K562 (cell line): ENCODE results near the gene BCL3. TPM values are rescaled to one million over a fixed set of nuclear protein-coding genes. Genes with fewer than 3 reads are reported as not detected.

Experiments
- ATAC-seq: fragments of 200-7000 bp; cut with Tn5 transposase; 3 replicates; pipeline ENCODE4 v1.9.1; 2020; ENCODE audit warnings: moderate library complexity
- BruUV-seq: library from RNA; stranded (reverse); fragments of 400-500 nt; replicated peaks from 2 replicates; lab custom pipeline; 2021; lab: Mats Ljungman, UMichigan
- CTCF ChIA-PET: fragments of 300-600 bp; formaldehyde crosslinking; extraction: SDS; loops from one replicate; lab custom pipeline; 2021; ENCODE audit warnings: low intra/inter-chr PET ratio; lab: Yijun Ruan, JAX
- POLR2A ChIA-PET: fragments of 300-600, 350-650 bp; sonication (Branson Sonifier 250); formaldehyde crosslinking; extraction: SDS; loops from one replicate; lab custom pipeline; 2021; ENCODE audit warnings: antibody characterized with exemption, inconsistent platforms; lab: Yijun Ruan, JAX
- DNase-seq, 4 experiments: peaks; one replicate each; pipeline versions ENCODE4 v3.0.0 to v3.0.0-alpha.2; 2011 to 2018; ENCODE audit warnings: low spot score in 3 of 4, mixed read lengths in 3 of 4; ENCODE audit errors: extremely low read depth in 1 of 4
- FAIRE-seq: peaks from 2 replicates; lab custom pipeline; 2011; peaks lifted over from hg19 to GRCh38; lab: Jason Lieb, UNC
- H2AFZ ChIP-seq: 2 replicates; pipeline ENCODE4 v1.6.0; 2011; ENCODE audit warnings: low read depth, low read length, control low read depth, inconsistent platforms
- H3K27ac ChIP-seq: fragments of 200-600 bp; 3 replicates; pipeline ENCODE4 v1.8.0; 2011; ENCODE audit warnings: low read depth, mild to moderate bottlenecking, control low read depth, inconsistent platforms, low read length, moderate library complexity, mixed read lengths; ENCODE audit errors: extremely low read depth
- H3K27me3 ChIP-seq, 2 experiments: fragments of 300-600 bp in 1 of 2; 2 replicates in 1 of 2; 3 replicates in 1 of 2; pipeline versions ENCODE4 v1.6.0 to v1.8.0; 2011; ENCODE audit warnings: inconsistent platforms in 2 of 2, low read length in 2 of 2, mild to moderate bottlenecking in 1 of 2, mixed read lengths in 1 of 2, moderate library complexity in 1 of 2; ENCODE audit not compliant: control insufficient read depth in 2 of 2, insufficient read depth in 2 of 2
- H3K36me3 ChIP-seq: fragments of 300-600 bp; 3 replicates; pipeline ENCODE4 v1.8.0; 2011; ENCODE audit warnings: mild to moderate bottlenecking, low read length, inconsistent platforms; ENCODE audit not compliant: control insufficient read depth, insufficient read depth
- H3K4me1 ChIP-seq, 2 experiments: fragments of 200-600 bp in 1 of 2; replicated peaks in 1 of 2; 2 replicates in 1 of 2; 3 replicates in 1 of 2; pipeline versions ENCODE4 v1.5.1 to v1.8.0; 2011; ENCODE audit warnings: inconsistent platforms in 2 of 2, low read length in 2 of 2, mild to moderate bottlenecking in 1 of 2, mixed read lengths in 1 of 2, moderate library complexity in 1 of 2; ENCODE audit not compliant: control insufficient read depth in 2 of 2, insufficient read depth in 2 of 2
- H3K4me2 ChIP-seq: 2 replicates; pipeline ENCODE4 v1.6.1; 2011; ENCODE audit warnings: low read length, control low read depth, inconsistent platforms, mixed read lengths; ENCODE audit not compliant: insufficient read depth
- H3K4me3 ChIP-seq: fragments of 200-600 bp; sonication (generic), shearing (Covaris generic); 2 replicates; pipeline ENCODE4 v1.5.1; 2016; ENCODE audit warnings: control low read depth, inconsistent platforms
- H3K79me2 ChIP-seq: fragments of 200-600 bp; 3 replicates; pipeline ENCODE4 v1.8.0; 2011; ENCODE audit warnings: low read length, inconsistent platforms; ENCODE audit not compliant: control insufficient read depth, insufficient read depth
- H3K9ac ChIP-seq, 2 experiments: 2 replicates each; pipeline versions ENCODE4 v1.6.0 to v1.6.1; 2011; ENCODE audit warnings: low read depth in 2 of 2, low read length in 2 of 2, control low read depth in 1 of 2, inconsistent platforms in 1 of 2, mild to moderate bottlenecking in 1 of 2, mixed read lengths in 1 of 2; ENCODE audit not compliant: insufficient read depth in 1 of 2
- H3K9me1 ChIP-seq: one replicate; pipeline ENCODE4 v1.6.0; 2011; ENCODE audit warnings: inconsistent platforms, mild to moderate bottlenecking, low read length, moderate library complexity; ENCODE audit not compliant: control insufficient read depth, insufficient read depth
- H3K9me3 ChIP-seq: replicated peaks from 2 replicates; pipeline ENCODE4 v1.5.1; 2011; ENCODE audit warnings: low read depth, low read length, inconsistent platforms; ENCODE audit not compliant: control insufficient read depth, insufficient read depth
- H4K20me1 ChIP-seq: replicated peaks from 2 replicates; pipeline ENCODE4 v1.6.1; 2011; ENCODE audit warnings: low read length, inconsistent platforms, mixed read lengths; ENCODE audit not compliant: control insufficient read depth, insufficient read depth
- ATF7 ChIP-seq: fragments of 450-650 bp; IDR thresholded peaks from 2 replicates; pipeline ENCODE4 v1.7.1; 2014; ENCODE audit warnings: mild to moderate bottlenecking, moderate library complexity
- CAMTA2 ChIP-seq: fragments of 250-450 bp; sonication (Bioruptor Pico); conservative IDR thresholded peaks from 2 replicates; pipeline ENCODE4 v1.5.1; 2022
- CREM ChIP-seq: IDR thresholded peaks from 2 replicates; pipeline ENCODE4 v1.6.1; 2014; ENCODE audit warnings: antibody characterized with exemption, low read depth
- FOXA1 ChIP-seq: fragments of 450-650 bp; IDR thresholded peaks from 2 replicates; pipeline ENCODE4 v1.6.1; 2016; ENCODE audit warnings: mild to moderate bottlenecking, borderline replicate concordance
- PHF21A ChIP-seq: fragments of 450-650 bp; IDR thresholded peaks from 2 replicates; pipeline ENCODE4 v1.6.1; 2017; ENCODE audit warnings: low read depth, borderline replicate concordance
- RBM14 ChIP-seq: fragments of 200-400 bp; formaldehyde crosslinking; IDR thresholded peaks from 2 replicates; pipeline ENCODE4 v1.6.1; 2018; ENCODE audit warnings: low read depth, mild to moderate bottlenecking, low read length, moderate library complexity, borderline replicate concordance; ENCODE audit not compliant: insufficient read depth
- RFX1 ChIP-seq: fragments of 450-650 bp; IDR thresholded peaks from 2 replicates; pipeline ENCODE4 v1.6.1; 2016; ENCODE audit warnings: mild to moderate bottlenecking, moderate library complexity
- RFX5 ChIP-seq: IDR thresholded peaks from 2 replicates; pipeline ENCODE4 v1.6.1; 2011; ENCODE audit warnings: low read depth, mild to moderate bottlenecking, improper control_type of control experiment, low read length
- SAFB2 ChIP-seq: fragments of 200-400 bp; formaldehyde crosslinking; IDR thresholded peaks from 2 replicates; pipeline ENCODE4 v1.6.1; 2018; ENCODE audit warnings: borderline replicate concordance, low read length, low read depth, moderate library complexity; ENCODE audit not compliant: severe bottlenecking
- SPI1 ChIP-seq: IDR thresholded peaks from 2 replicates; pipeline ENCODE4 v1.6.1; 2011; ENCODE audit warnings: low read depth, low read length, control low read depth, borderline replicate concordance
- ZFP36 ChIP-seq: fragments of 150-350 bp; IDR thresholded peaks from 2 replicates; pipeline ENCODE4 v1.6.1; 2018; ENCODE audit warnings: low read length, low read depth; ENCODE audit not compliant: partially characterized antibody
- ZNF217 ChIP-seq: sonication (generic); formaldehyde crosslinking; IDR thresholded peaks from 2 replicates; pipeline ENCODE4 v1.8.0; 2022; ENCODE audit warnings: mild to moderate bottlenecking, missing genetic modification reagents
- WGBS: fragments of 100-300 bp; shearing (Covaris generic); methylation state at CpG from one replicate; pipeline ENCODE4 v1.1.6; 2016; ENCODE audit warnings: low coverage, mixed read lengths; ENCODE audit not compliant: insufficient coverage; ENCODE audit errors: missing lambda C conversion rate; 5-methylcytosine and 5-hydroxymethylcytosine counted together
- in situ Hi-C: fragments of 300-500 bp; cut with MboI; formaldehyde crosslinking; loops from 4 replicates; pipeline ENCODE4 v1.15.0; 2018; ENCODE audit warnings: inconsistent platforms, mixed read lengths
- intact Hi-C: fragments of 100-400 bp; cut with micrococcal nuclease; formaldehyde crosslinking; loops from 2 replicates; pipeline ENCODE4 v1.14.2; 2022
- polyA plus RNA-seq, 8 experiments: library from polyadenylated mRNA; depleted of rRNA in 4 of 8; stranded (reverse) in 5 of 8; unstranded in 3 of 8; fragments of >200 nt; fragmentation: Nextera tagmentation in 2 of 8; fragmentation: Illumina TruSeq in 1 of 8; extraction: Ambion mirVana in 2 of 8; extraction: Trizol in 1 of 8; gene quantifications; 2 replicates each; pipeline versions ENCODE4 v1.2.1 to v1.2.3, GENCODE V29; 2011 to 2014; ENCODE audit warnings: inconsistent platforms in 1 of 8, missing spikeins in 1 of 8
- total RNA-seq, 7 experiments: library from RNA; depleted of rRNA in 6 of 7; stranded (reverse); fragments of >200 nt in 6 of 7; fragmentation: Illumina TruSeq in 2 of 7; extraction: Trizol in 2 of 7; gene quantifications; 2 replicates each; pipeline versions ENCODE4 v1.2.1 to v1.2.3, GENCODE V29; 2011 to 2021; ENCODE audit warnings: low replicate concordance in 1 of 7
- TF ChIP-seq, protein P1 (sequence below): fragments of 250-450 bp; sonication (Bioruptor Pico); IDR thresholded peaks from 2 replicates; pipeline ENCODE4 v1.8.0; 2021; ENCODE audit warnings: moderate library complexity, mild to moderate bottlenecking, inconsistent platforms

BCL3 gene
- total and polyA plus RNA-seq, 9 of the 15 experiments (the other 6 are each of a cell fraction or from before 2014, with no cell fraction given), result 0.03 to 2.4 (median 0.50) TPM; not detected in 1

GRCh38 chr19:44737238-44738071 lies 11.1 kb upstream of the BCL3 start:
- no peak overlapping the region for H3K4me2 ChIP-seq
- FAIRE-seq (no peak), DNase-seq (peak in 1 of 4 experiments; percentile 27), ATAC-seq (no peak)
- intact Hi-C loops, result no loop called here
- H3K27me3 ChIP-seq, result no peaks in the 10 kb centered on the region
- in situ Hi-C loops, result no loop called here
- H3K9me1 ChIP-seq, result no peaks in the 10 kb centered on the region
- 36% methylated on average over 13 of the region's 13 CpGs for WGBS
- POLR2A ChIA-PET, result interaction anchor here (0.6 to 0.8 kb wide), 3 partner anchors 14 to 419 kb away, joined by 3 read pairs; no protein-coding TSS in a partner anchor
- no peaks in the 10 kb centered on the region for H3K36me3 ChIP-seq
- H3K9me3 ChIP-seq, result no peaks in the 10 kb centered on the region
- 0 out of 4 replicates have a peak overlapping the region, but pooled peaks of 1 of the 2 experiments have one; percentile 33 for H3K9ac ChIP-seq
- H3K27ac ChIP-seq, result no peak overlapping the region
- H4K20me1 ChIP-seq, result no peaks in the 10 kb centered on the region
- H3K4me1 ChIP-seq, result peaks cover 12 to 16% of the 10 kb centered on the region in 2 experiments
- BruUV-seq, result no TSS peak
- H2AFZ ChIP-seq, result no peak overlapping the region
- CTCF ChIA-PET, result no interaction called here
- no peaks in the 10 kb centered on the region for H3K79me2 ChIP-seq
- H3K4me3 ChIP-seq, result no peak overlapping the region
- TF ChIP-seq CAMTA2 (CRISPR knock-in tag) (no peak), FOXA1 (no peak), SPI1 (0 out of 2 replicates have a peak, but pooled peaks have one; percentile 6), CREM (peak; percentile 32; the same call in 1 of the 2 replicates)

DNA sequence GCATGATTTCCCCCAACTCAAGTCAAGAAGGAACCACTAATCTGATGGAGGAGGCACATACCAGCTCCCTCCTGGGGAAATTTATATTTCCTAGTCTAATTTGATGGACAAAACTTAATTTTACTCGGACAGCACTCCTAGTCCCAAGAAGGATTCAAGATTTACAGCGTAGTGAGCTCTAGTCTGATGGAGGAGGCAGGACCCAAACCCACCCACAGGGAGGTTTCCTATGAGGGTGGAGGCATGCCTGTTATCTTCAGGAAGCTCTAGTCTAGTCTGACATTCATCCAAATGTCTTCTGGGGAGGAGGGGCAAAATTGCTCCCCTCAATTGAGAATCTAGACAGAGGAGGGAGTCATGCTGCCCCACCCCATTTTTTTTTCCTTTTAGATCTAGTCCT lies 10.4 kb upstream of the BCL3 start:
- Histone ChIP-seq H3K27me3 (no peaks in the 10 kb centered on the region), H2AFZ (no peak overlapping the region), H3K9ac (no peak overlapping the region), H3K9me3 (no peaks in the 10 kb centered on the region), H3K79me2 (no peaks in the 10 kb centered on the region), H3K36me3 (no peaks in the 10 kb centered on the region), H3K27ac (no peak overlapping the region), H3K4me2 (no peak overlapping the region), H3K4me3 (no peak overlapping the region), H3K9me1 (no peaks in the 10 kb centered on the region), H3K4me1 (peaks cover 16 to 22% of the 10 kb centered on the region in 2 experiments), H4K20me1 (no peaks in the 10 kb centered on the region)
- DNase-seq (no peak), FAIRE-seq (no peak), ATAC-seq (no peak)
- TF ChIP-seq RBM14, result no peak
- no peak for TF ChIP-seq ZNF217 (CRISPR knock-in tag)
- TF ChIP-seq PHF21A, result no peak
- TF ChIP-seq, protein P1, sequence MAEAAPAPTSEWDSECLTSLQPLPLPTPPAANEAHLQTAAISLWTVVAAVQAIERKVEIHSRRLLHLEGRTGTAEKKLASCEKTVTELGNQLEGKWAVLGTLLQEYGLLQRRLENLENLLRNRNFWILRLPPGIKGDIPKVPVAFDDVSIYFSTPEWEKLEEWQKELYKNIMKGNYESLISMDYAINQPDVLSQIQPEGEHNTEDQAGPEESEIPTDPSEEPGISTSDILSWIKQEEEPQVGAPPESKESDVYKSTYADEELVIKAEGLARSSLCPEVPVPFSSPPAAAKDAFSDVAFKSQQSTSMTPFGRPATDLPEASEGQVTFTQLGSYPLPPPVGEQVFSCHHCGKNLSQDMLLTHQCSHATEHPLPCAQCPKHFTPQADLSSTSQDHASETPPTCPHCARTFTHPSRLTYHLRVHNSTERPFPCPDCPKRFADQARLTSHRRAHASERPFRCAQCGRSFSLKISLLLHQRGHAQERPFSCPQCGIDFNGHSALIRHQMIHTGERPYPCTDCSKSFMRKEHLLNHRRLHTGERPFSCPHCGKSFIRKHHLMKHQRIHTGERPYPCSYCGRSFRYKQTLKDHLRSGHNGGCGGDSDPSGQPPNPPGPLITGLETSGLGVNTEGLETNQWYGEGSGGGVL, result no peak
- no peak for TF ChIP-seq SAFB2
- TF ChIP-seq ZFP36, result peak; percentile 82
- TF ChIP-seq ATF7, result no peak
- TF ChIP-seq RFX1, result no peak
- TF ChIP-seq RFX5, result no peak
- 14% methylated on average over 2 of the region's 2 CpGs for WGBS
- ChIA-PET CTCF (no interaction called here), POLR2A (interaction anchor here (0.6 kb wide), 1 partner anchor 14 kb away, joined by 3 read pairs; no protein-coding TSS in a partner anchor)
- BruUV-seq, result no TSS peak
- intact Hi-C loops (no loop called here), in situ Hi-C loops (no loop called here)
